ENCODE measurements around the gene TNNT1.
A peak's percentile ranks its signal among the peaks of the same experiment; 100 is the strongest.
"Not testable (repeated sequence)": the region's sequence is repeated elsewhere in the genome, so short reads cannot be mapped to it uniquely, and the experiment has no call there.

TNNT1 gene

GRCh38 chr19:55172318-55172717 lies 23.3 kb upstream of the TNNT1 start:
- H3K27ac ChIP-seq = not testable (repeated sequence)

GRCh38 chr19:55171440-55171839 lies 22.4 kb upstream of the TNNT1 start:
- Histone ChIP-seq H3K4me3 (no peak overlapping the region), H3K27ac (no peak overlapping the region)

More at GRCh38 chr19:55172318-55172717, 23.3 kb upstream of the TNNT1 start:
- not testable (repeated sequence) for H3K4me3 ChIP-seq

- no peak overlapping the region for H3K4me3 ChIP-seq
- no peak overlapping the region for H3K27ac ChIP-seq
Measured at GRCh38 chr19:55169136-55169535, 20.1 kb upstream of the TNNT1 start.

GRCh38 chr19:55166530-55167268 lies 17.7 kb upstream of the TNNT1 start, which contains the start of gene DNAAF3:
Gene DNAAF3, minus strand, starts transcription at chr19:55166613. Its CDS starts 200 bp downstream, at chr19:55166413.
- Histone ChIP-seq H3K4me3 (peak within 1 kb of the TSS; percentile 18 to 45 (median 40)), H3K27ac (peak within 1 kb of the TSS in 2 of 21 experiments; percentile 38 to 49)

- Histone ChIP-seq H3K4me3 (peak overlapping the region; percentile 18 to 45 (median 40)), H3K27ac (no peak overlapping the region)
Measured at GRCh38 chr19:55165952-55166529, 17.0 kb upstream of the TNNT1 start.

GRCh38 chr19:55161571-55162322 lies 12.7 kb upstream of the TNNT1 start:
- H3K27ac ChIP-seq = no peak overlapping the region
- no peak overlapping the region for H3K4me3 ChIP-seq

GRCh38 chr19:55160986-55161365 lies 12.0 kb upstream of the TNNT1 start:
- Histone ChIP-seq H3K27ac (no peak overlapping the region), H3K4me3 (no peak overlapping the region)

- peak overlapping the region in 1 of 7 experiments; percentile 0 for H3K4me3 ChIP-seq
- H3K27ac ChIP-seq = peak overlapping the region in 2 of 21 experiments; percentile 10 to 11
Measured at GRCh38 chr19:55160128-55160985, 11.4 kb upstream of the TNNT1 start.

GRCh38 chr19:55158848-55159749 lies 10.1 kb upstream of the TNNT1 start:
- H3K27ac ChIP-seq = peak overlapping the region in 2 of 21 experiments; percentile 11 to 49

GRCh38 chr19:55158423-55158822 lies 9.4 kb upstream of the TNNT1 start:
- no peak overlapping the region for H3K27ac ChIP-seq
- no peak overlapping the region for H3K4me3 ChIP-seq

More at GRCh38 chr19:55158848-55159749, 10.1 kb upstream of the TNNT1 start:
- peak overlapping the region in 1 of 7 experiments; percentile 7 for H3K4me3 ChIP-seq

GRCh38 chr19:55157064-55157908 lies 8.3 kb upstream of the TNNT1 start, which contains the start of gene TNNI3:
Gene TNNI3, minus strand, starts transcription at chr19:55157732. Its CDS starts 143 bp downstream, at chr19:55157589.
- no peak within 1 kb of the TSS for H3K27ac ChIP-seq
- no peak within 1 kb of the TSS for H3K4me3 ChIP-seq

GRCh38 chr19:55156202-55157063 lies 7.4 kb upstream of the TNNT1 start:
- peak overlapping the region in 2 of 7 experiments; percentile 13 to 23 for H3K4me3 ChIP-seq
- no peak overlapping the region for H3K27ac ChIP-seq

GRCh38 chr19:55155784-55156183 lies 6.8 kb upstream of the TNNT1 start:
- not testable (repeated sequence) for H3K27ac ChIP-seq

GRCh38 chr19:55153652-55154264 lies 4.8 kb upstream of the TNNT1 start:
- Histone ChIP-seq H3K27ac (no peak overlapping the region), H3K4me3 (no peak overlapping the region)

More at GRCh38 chr19:55155784-55156183, 6.8 kb upstream of the TNNT1 start:
- H3K4me3 ChIP-seq = peak overlapping the region in 2 of 7 experiments; percentile 13 to 23

GRCh38 chr19:55152017-55152416 lies 3.0 kb upstream of the TNNT1 start:
- no peak overlapping the region for H3K27ac ChIP-seq

More at GRCh38 chr19:55152017-55152416, 3.0 kb upstream of the TNNT1 start:
- no peak overlapping the region for H3K4me3 ChIP-seq
